OCI-LY1 (cell line): ENCODE measurements around the gene GRIP1.

Source experiments
- H2AFZ ChIP-seq: fragments of 200-600 bp; sonication (generic), shearing (Covaris generic); 2 replicates; pipeline ENCODE4 v1.6.0; 2014; ENCODE audit warnings: antibody characterized with exemption, mild to moderate bottlenecking, low read length
- H3F3A ChIP-seq: fragments of 200-600 bp; sonication (generic), shearing (Covaris generic); 2 replicates; pipeline ENCODE4 v1.6.0; 2014; ENCODE audit warnings: mild to moderate bottlenecking, antibody characterized with exemption, low read length, moderate library complexity; ENCODE audit not compliant: insufficient read depth
- H3K27ac ChIP-seq: fragments of 200-600 bp; sonication (generic); 2 replicates; pipeline ENCODE4 v1.5.1; 2014; ENCODE audit warnings: low read length, mixed run types, mild to moderate bottlenecking, low read depth; ENCODE audit not compliant: poor library complexity, severe bottlenecking
- H3K27me3 ChIP-seq: fragments of 200-600 bp; sonication (generic); 2 replicates; pipeline ENCODE4 v1.6.0; 2014; ENCODE audit warnings: antibody characterized with exemption, mild to moderate bottlenecking, low read length, moderate library complexity; ENCODE audit not compliant: insufficient read depth
- H3K36me3 ChIP-seq: fragments of 200-600 bp; sonication (generic); 2 replicates; pipeline ENCODE4 v1.6.1; 2014; ENCODE audit warnings: mild to moderate bottlenecking, antibody characterized with exemption, low read length, moderate library complexity, mixed read lengths; ENCODE audit not compliant: insufficient read depth
- H3K4me1 ChIP-seq: fragments of 200-600 bp; sonication (generic); 2 replicates; pipeline ENCODE4 v1.5.1; 2014; ENCODE audit warnings: mild to moderate bottlenecking, low read length, moderate library complexity; ENCODE audit not compliant: insufficient read depth, severe bottlenecking
- H3K4me2 ChIP-seq: fragments of 200-600 bp; sonication (generic), shearing (Covaris generic); 2 replicates; pipeline ENCODE4 v1.6.1; 2014; ENCODE audit warnings: low read length
- H3K4me3 ChIP-seq: fragments of 200-600 bp; sonication (generic); 2 replicates; pipeline ENCODE4 v1.5.1; 2014; ENCODE audit warnings: low read length, low read depth, mild to moderate bottlenecking, mixed read lengths; ENCODE audit not compliant: poor library complexity, severe bottlenecking
- H3K79me2 ChIP-seq: fragments of 200-600 bp; shearing (Covaris generic); 2 replicates; pipeline ENCODE4 v1.6.1; 2016; ENCODE audit warnings: mixed run types, low read length, mixed read lengths; ENCODE audit not compliant: insufficient read depth
- H3K9ac ChIP-seq: fragments of 200-600 bp; sonication (generic), shearing (Covaris generic); 2 replicates; pipeline ENCODE4 v1.6.1; 2014; ENCODE audit warnings: mild to moderate bottlenecking, low read length, mixed read lengths
- H3K9me2 ChIP-seq: fragments of 200-600 bp; sonication (generic), shearing (Covaris generic); 2 replicates; pipeline ENCODE4 v1.6.1; 2014; ENCODE audit warnings: low read depth, mild to moderate bottlenecking, low read length, mixed read lengths
- H3K9me3 ChIP-seq: fragments of 200-600 bp; shearing (Covaris generic); 2 replicates; pipeline ENCODE4 v1.6.1; 2014; ENCODE audit warnings: low read length, mixed read lengths
- H4K20me1 ChIP-seq: fragments of 200-600 bp; sonication (generic), shearing (Covaris generic); 2 replicates; pipeline ENCODE4 v1.6.0; 2016; ENCODE audit warnings: mild to moderate bottlenecking, low read length; ENCODE audit not compliant: insufficient read depth
- EZH2 ChIP-seq: fragments of 200-600 bp; sonication (generic), shearing (Covaris generic); IDR thresholded peaks from 2 replicates; pipeline ENCODE4 v1.8.0; 2017; ENCODE audit warnings: borderline replicate concordance, mixed run types, mild to moderate bottlenecking, antibody characterized with exemption, low read length, moderate library complexity, mixed read lengths
- TF ChIP-seq, protein P1 (sequence below): fragments of 200-600 bp; sonication (generic), shearing (Covaris generic); IDR thresholded peaks from 2 replicates; pipeline ENCODE4 v1.5.1; 2017; ENCODE audit warnings: mild to moderate bottlenecking, antibody characterized with exemption, low read length, moderate library complexity, mixed read lengths

Gene GRIP1

GRCh38 chr12:66599816-66600215, 79.1 kb downstream of the GRIP1 start:
- Histone ChIP-seq H4K20me1 (no peaks in the 10 kb centered on the region), H3K9me3 (no peaks in the 10 kb centered on the region), H3K36me3 (no peaks in the 10 kb centered on the region), H3K9me2 (no peaks in the 10 kb centered on the region), H3K4me2 (0 out of 2 replicates have a peak overlapping the region, but pooled peaks have one; percentile 29), H3K4me3 (no peak overlapping the region), H3K9ac (no peak overlapping the region), H3K79me2 (no peaks in the 10 kb centered on the region), H3K27me3 (no peaks in the 10 kb centered on the region), H3F3A (no peaks in the 10 kb centered on the region), H3K4me1 (peaks cover 53% of the 10 kb centered on the region), H2AFZ (no peak overlapping the region), H3K27ac (no peak overlapping the region)
- TF ChIP-seq, protein P1, sequence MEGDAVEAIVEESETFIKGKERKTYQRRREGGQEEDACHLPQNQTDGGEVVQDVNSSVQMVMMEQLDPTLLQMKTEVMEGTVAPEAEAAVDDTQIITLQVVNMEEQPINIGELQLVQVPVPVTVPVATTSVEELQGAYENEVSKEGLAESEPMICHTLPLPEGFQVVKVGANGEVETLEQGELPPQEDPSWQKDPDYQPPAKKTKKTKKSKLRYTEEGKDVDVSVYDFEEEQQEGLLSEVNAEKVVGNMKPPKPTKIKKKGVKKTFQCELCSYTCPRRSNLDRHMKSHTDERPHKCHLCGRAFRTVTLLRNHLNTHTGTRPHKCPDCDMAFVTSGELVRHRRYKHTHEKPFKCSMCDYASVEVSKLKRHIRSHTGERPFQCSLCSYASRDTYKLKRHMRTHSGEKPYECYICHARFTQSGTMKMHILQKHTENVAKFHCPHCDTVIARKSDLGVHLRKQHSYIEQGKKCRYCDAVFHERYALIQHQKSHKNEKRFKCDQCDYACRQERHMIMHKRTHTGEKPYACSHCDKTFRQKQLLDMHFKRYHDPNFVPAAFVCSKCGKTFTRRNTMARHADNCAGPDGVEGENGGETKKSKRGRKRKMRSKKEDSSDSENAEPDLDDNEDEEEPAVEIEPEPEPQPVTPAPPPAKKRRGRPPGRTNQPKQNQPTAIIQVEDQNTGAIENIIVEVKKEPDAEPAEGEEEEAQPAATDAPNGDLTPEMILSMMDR: no peak
- no peak for TF ChIP-seq EZH2

GRCh38 chr12:66598608-66599007, 80.3 kb downstream of the GRIP1 start:
- Histone ChIP-seq H3K27me3 (no peaks in the 10 kb centered on the region), H3K79me2 (no peaks in the 10 kb centered on the region), H3K4me1 (peaks cover 53% of the 10 kb centered on the region), H3K4me2 (no peak overlapping the region), H3K27ac (no peak overlapping the region), H4K20me1 (no peaks in the 10 kb centered on the region), H3K9ac (no peak overlapping the region), H3F3A (no peaks in the 10 kb centered on the region), H3K4me3 (no peak overlapping the region), H2AFZ (no peak overlapping the region), H3K9me3 (no peaks in the 10 kb centered on the region), H3K9me2 (no peaks in the 10 kb centered on the region), H3K36me3 (no peaks in the 10 kb centered on the region)
- no peak for TF ChIP-seq EZH2
- TF ChIP-seq, protein P1: no peak

DNA sequence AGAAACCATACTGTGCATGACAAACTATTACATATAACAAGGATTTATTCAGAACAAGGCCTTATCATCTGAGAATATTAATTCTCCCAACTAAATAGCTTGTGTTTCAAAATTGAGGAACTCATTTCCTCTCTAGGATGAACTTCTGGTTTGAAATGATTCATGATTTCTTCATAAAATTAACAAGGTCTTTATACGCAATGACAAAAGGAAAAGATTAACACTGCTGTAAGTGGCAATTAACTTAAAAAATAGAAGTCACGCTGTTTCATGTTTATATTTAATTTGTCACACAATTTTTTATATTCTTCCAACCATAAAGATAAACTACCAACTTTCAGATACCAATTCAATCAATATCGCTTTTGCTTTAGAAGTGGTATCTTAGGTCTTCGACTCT, 80.8 kb downstream of the GRIP1 start:
- TF ChIP-seq, protein P1: no peak
- no peak for TF ChIP-seq EZH2
- H4K20me1 ChIP-seq: no peaks in the 10 kb centered on the region
- H3K9ac ChIP-seq: no peak overlapping the region
- H2AFZ ChIP-seq: peak overlapping the region; percentile 77
- no peaks in the 10 kb centered on the region for H3K27me3 ChIP-seq
- H3K79me2 ChIP-seq: no peaks in the 10 kb centered on the region
- H3K27ac ChIP-seq: no peak overlapping the region
- no peak overlapping the region for H3K4me2 ChIP-seq
- no peaks in the 10 kb centered on the region for H3K9me2 ChIP-seq
- H3F3A ChIP-seq: no peaks in the 10 kb centered on the region
- H3K36me3 ChIP-seq: no peaks in the 10 kb centered on the region
- H3K9me3 ChIP-seq: no peaks in the 10 kb centered on the region
- H3K4me1 ChIP-seq: peaks cover 53% of the 10 kb centered on the region
- no peak overlapping the region for H3K4me3 ChIP-seq
